ENCODE data around the gene MFRP. TPM values are rescaled to one million over a fixed set of nuclear protein-coding genes. Genes with fewer than 3 reads are reported as not detected.
"Not testable (repeated sequence)": the region's sequence is repeated elsewhere in the genome, so short reads cannot be mapped to it uniquely, and the experiment has no call there.

MFRP gene
- total RNA-seq, result not detected

GRCh38 chr11:119346605-119347004, at the start of gene MFRP:
Gene MFRP (minus strand): TSS chr11:119346705. CDS start chr11:119346513, 192 bp downstream.
- no peak for DNase-seq

DNA sequence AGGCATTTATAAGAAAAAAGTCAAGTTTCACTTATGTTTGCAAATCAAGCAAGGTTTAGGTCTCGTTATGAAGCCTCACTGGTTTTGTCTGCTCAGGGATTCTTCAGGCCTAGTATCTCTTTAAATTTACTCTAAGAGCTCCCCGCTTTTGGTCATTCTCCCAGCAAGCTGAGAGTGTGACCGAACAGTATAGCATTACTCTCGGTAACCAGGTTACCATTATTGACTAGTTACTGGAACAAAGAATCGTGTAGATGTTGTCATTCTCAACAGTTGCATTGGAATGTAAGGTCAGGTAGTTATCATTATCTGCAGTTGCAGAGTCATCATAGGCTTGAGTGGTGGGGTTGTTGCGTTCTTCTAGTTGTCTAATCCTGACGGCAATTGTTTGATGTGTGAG, 44.8 kb upstream of the MFRP start:
- no peak for DNase-seq

DNA sequence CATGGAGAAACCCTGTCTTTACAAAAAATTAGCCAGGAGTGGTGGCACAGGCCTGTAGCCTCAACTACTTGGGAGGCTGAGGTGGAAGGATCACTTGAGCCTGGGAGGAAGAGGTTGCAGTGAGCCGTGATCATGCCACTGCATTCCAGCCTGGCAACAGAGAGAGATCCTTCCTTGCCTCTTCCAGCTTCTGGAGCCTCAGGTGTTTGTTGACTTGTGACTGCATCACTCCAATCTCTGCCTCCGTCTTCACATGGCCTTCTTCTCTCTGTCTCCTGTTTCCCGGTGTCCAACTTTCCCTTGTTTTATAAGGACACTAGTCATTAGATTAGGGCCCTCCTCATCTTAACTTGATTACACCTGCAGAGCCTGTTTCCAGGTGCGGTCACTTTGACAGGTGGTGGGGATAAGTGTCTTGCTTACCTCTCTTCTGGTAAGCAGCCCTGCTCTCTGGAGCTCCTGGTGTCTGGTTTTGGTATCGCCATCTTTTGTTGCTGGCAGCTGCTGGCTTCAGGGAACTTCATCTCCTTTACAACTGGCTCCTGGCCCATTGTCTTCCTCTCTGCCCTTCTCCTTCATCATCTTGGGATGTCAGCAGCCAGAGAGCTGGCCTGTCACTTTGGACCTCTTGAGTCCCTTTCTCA, 43.2 kb upstream of the MFRP start:
- no peak for DNase-seq

DNA sequence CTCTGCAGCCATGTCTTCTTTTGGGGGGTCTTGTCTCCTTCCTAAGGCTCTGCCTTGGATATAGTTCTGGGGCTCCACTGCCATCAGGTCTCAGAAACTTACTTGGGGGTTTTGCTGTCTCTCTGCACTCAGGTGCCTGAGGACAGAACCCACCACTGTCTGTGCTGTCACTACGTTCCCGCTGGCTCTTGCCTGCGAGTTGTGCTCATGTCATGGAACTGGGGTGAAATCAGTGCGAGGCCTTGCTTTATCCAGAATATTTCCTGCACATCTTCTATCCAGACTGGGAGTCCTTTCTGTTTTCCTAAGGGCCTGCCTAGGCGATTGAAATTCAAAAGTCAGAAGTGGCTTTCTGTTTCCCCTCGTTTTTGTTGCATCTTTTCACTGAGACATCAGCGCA, 41.6 kb upstream of the MFRP start:
- no peak for DNase-seq

DNA sequence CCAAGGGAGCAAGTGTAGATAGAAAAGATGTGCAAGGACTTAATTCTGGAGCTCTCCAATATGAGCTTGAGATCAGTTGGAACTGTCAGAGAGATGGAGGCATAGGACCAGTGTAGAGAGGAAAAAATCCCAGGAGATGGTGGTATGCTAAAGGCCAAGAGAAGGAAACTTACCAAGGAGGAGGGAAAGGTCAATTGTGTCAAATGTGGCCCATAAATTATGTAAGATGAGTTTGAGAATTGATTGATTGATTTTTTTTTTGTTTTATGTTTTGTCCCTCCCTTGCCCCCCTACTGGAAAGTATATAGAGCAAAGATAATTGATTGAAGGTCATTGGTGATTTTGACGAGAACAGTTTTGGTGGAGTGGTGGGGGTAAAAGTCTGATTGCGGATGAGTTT, 37.8 kb upstream of the MFRP start:
- DNase-seq, result no peak

DNA sequence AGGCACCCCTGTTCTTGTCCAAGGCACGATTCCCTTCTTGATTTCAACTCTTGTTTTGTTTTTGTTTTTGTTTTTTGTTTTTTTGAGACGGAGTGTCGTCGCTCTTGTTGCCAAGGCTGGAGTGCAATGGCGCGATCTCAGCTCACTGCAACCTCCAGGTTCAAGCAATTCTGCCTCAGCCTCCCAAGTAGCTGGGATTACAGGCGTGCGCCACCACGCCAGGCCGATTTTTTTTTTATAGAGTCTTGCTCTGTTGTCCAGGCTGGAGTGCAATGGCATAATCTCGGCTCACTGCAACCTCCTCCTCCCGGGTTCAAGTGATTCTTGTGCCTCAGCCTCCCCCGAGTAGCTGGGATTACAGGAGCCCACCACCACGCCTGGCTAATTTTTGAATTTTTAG, 36.0 kb upstream of the MFRP start:
- not testable (repeated sequence) for DNase-seq

DNA sequence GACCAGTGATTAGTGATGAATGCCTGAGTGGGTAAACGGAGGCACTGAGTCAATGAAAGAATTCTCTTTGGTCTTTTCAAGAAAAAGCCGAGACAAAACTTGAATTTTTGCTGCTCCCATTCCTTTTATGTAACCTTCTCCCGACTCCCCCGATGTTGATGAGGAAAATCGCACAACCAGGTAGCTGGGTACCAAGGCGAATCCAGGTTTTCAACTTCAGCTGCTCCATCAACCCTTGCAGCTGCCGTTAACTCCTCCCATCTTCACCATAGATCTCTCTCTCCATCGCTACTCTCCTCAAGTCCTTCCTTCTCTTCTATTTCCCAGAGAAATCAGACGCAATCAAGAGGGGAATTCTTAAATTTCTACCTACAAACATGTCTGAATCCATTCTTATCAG, 35.6 kb upstream of the MFRP start:
- no peak for DNase-seq

GRCh38 chr11:119381181-119381988, 34.9 kb upstream of the MFRP start, which contains the start of gene USP2:
Gene USP2 (minus strand): TSS chr11:119381690. CDS start chr11:119373480, 8,210 bp downstream.
- DNase-seq, result peak; percentile 99

DNA sequence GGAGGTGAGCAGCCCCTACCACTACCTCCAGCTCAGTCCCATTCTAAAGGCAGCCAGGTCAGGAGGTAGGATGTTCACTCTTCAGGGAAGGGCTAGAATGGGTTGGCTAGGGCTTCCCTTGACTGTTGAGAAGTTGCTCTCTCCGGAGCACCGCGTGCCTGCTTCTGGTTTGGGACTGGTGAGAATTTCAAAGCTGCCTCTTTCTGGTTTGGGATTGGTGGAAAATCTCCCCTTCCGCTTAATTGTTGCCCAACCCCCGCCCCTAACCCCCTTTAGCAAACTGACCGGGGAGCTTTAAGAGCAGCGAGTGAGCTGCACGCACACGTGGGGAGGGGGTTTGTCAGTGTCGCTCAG, 34.3 kb upstream of the MFRP start:
- no peak for DNase-seq

DNA sequence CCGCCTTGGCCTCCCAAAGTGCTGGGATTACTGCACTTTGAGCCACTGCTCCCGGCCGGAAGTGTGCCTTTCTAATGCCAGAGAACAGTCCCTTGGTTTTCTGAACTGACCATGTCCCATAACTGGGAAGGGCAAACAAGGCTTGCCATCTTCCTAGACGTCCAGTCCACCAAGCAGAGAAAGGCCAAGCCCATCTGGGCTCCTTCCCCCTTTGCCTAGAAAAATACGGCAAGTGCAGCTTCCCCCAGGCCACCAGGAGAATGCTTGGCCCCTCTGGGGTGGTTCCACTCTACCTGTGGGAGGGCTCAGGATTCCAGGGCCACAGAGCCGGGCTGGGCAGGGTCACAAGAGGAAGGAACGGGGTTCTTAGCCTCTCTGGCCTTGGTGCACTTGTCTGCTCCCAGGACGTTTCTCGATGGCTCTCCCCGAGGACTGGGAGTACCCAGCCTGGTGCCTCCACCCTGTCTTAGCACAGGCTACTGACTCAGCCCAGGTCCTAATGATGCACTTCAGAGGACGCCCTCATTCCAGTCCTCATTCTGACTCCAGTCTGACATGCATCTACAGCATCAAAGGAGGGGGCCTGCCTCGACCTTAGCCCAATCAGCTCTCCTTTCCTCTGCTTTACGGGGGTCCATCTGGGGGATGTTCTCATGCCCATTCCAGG, 33.8 kb upstream of the MFRP start:
- DNase-seq, result peak; percentile 24

DNA sequence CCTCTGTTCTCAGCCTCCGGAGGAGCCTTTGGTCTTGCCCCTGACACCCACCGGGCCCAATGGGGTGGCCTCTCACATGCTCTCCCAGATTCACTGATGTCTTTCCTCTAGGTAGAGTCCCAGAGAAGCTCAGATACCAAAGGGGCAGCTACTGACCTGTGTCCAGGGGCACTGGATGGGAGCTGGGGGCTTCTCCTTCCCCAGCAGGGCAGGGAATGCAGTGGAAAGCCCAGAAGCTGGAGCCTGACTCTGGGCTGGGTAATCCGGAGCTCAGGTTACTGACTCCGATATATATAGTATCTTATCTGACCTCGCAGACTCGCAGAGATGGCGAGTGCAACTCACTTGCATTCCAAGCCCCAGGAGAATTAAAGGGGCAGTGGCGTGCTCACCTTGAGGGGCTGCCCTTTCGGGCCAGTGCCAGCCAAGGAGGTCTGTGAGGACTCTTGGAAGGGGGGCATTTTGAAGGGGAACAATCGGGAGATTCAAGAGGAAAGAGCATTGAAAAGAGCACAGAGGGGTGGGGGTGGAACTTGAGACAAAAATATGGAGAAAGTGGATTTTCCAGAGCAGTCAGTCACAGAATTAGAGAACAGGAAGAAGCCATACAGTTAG, 32.5 kb upstream of the MFRP start:
- DNase-seq, result peak; percentile 72

GRCh38 chr11:119377961-119378667, 31.6 kb upstream of the MFRP start:
- peak; percentile 35 for DNase-seq

DNA sequence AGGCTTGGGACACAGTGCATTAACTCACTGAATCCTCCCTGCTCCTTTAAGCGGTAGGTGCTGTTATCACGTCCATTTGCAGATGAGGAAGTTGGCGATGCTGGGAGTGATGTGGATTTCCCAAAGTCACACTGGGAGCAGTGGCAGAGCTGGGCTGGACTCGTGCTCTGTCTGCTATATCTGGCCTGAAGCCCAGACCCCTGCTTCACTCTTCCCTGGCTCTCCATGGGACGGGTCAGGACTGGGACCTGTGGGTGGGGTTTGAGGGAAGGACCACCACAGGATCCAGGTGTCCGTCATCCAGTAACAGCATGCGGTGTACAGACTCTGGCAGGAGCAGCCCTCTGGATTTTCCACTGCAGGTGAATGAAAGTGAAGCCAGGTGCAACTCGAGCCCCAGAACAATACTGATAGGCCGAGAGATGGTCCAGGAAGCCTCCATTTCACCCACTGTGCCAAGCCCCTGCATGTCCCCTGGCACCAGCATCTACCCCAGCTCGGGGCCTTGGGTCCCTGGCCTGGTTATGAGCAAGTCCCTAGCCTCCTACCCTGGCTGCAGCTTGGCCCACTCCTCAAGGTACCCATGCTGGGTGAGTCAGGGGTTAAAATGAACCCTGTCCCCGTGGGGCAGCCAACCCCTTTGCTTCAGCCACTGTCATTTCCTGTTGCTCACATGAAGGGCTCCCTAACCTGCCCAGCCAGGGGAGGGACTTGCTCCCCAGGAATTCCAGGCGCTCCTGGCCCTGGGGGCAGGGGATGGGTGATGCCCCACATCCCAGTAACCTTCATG, 30.8 kb upstream of the MFRP start:
- peak; percentile 22 for DNase-seq

DNA sequence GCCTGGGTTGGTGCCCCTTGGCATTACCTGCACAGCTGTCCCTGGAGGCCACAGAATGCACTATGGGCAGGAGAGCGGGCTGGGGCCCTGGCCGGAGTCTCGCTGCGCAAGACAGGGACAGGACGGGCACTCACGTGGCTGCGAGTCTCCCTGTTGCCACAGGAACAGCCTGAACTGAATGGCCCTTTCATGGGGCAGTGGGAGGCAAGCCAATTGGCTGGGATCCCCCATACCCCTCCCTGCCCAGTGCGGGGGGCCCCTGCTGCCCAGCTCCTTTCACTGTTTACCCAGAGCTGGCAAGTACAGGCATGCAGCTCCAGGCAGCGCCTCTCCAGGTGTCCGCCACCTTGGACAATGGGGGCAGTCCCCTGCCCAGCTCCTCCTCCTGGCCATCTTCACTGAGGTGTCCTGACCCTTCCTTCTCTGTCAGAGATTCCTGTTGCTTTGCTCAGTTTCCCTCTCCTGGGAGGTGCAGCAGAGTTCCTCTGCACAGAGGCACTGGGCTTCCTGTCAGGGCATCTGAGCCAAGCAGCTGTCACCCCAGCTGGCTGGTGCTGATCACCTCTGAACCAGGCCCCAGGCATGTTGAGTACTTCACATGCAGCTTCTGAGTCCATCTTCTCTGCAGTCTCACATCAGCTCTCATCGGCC, 29.8 kb upstream of the MFRP start:
- peak; percentile 91 for DNase-seq

DNA sequence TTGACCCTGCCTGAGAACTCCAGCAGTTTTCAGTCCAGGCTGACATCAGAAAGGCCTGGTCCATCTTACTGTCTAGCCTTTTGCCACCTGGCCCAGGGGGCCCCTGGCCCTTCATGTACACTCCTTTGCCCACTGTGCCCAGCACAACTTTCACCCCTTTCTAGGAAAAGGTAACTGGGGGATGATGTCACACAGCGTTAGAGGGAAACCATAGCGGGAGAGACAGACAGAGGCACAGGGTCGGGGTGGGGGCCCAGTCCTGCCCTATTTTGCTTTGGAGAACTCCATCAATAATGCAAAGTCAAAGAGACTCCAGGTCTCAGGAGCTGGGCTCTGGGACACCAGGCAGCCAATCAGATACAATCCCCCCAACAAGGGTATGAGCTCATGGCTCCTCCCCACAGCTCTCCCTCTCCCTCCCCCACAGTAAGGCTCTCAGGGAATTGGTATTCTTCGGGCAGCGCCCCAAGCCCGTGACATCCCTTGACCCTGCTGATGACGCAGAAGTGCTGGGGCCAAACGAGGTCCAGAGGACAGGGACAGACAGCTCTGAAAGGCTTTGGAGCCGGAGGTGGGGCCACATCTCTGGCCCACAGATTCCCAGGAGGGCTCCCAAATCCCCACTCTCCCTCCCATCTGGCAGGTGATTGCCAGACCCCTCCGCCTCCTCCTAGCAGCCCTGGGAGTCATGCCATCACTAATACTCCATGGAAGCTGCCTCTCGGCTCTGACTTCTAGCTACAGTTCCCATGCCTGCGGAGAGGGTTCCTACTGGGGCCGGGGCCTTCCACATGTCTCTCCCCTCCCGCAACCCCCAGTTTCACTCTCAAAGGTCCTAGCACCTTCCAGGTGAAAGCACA, 29.1 kb upstream of the MFRP start:
- DNase-seq, result peak; percentile 80

DNA sequence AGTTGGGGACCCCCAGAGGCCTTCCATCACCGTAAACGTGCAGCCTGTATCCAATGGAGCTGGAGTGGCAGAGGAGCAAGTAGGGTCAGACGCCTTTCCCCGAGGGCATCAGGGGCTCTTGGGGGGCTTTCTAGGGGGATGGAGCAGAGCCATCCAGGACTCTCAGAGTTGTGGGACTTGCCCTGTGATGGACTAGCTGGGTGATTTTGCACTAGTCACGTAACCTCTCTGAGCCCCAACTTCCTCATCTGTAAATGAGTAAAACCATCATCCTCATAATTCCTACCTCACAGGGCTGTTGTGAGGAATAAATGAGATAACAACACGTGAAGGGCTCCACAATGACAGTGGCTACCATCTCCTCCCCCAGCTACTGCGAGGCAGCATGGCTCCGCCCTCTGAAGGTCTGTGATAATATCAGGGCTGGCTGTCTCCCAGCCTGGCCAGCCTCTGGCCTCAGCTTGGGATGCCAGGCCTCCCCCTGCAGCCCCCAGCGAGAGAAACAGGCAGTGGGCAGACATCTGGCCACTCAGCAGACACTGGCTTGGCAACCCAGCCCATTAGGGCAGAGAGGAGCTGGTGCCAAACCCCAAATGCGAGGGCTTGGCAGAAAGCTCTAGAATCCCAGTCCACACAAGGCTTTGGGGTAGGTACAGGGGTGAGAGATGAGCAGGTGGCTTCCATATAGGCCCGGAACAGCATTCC, 28.3 kb upstream of the MFRP start:
- DNase-seq, result peak; percentile 78

- DNase-seq, result peak; percentile 91
Measured at GRCh38 chr11:119373921-119374631, 27.6 kb upstream of the MFRP start.
